COLO829 (cell line): ENCODE measurements around the gene SERPINA6.
"Not testable (repeated sequence)": the region's sequence is repeated elsewhere in the genome, so short reads cannot be mapped to it uniquely, and the experiment has no call there.

ENCODE experiments used
- DNase-seq: peaks from one replicate; pipeline ENCODE4 v3.0.0; 2012; ENCODE audit warnings: low spot score

SERPINA6 gene

DNA sequence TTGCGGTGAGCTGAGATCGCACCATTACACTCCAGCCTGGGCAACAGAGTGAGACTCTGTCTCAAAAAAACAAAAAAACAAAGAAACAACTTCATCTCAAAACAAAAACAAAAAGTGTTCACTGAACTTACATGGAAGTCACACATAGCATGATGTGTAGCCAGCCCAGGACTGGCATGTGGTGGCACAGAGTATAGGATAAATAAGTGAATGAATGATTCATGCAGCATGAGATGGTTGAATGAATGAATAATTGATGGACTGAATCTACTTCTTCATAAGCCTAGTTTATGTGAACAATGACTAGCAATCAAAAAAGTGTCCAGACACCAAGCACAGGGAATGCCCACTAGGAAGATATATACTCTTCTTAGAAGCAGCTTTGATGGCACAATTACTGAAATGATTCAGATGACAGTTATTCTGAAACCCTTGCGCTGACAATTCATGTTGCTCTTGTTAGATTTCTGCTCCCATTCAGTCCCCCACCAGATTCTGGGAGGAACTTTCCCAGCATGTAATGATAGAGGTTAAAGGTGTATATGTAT, 31.6 kb upstream of the SERPINA6 start:
- no peak for DNase-seq

DNA sequence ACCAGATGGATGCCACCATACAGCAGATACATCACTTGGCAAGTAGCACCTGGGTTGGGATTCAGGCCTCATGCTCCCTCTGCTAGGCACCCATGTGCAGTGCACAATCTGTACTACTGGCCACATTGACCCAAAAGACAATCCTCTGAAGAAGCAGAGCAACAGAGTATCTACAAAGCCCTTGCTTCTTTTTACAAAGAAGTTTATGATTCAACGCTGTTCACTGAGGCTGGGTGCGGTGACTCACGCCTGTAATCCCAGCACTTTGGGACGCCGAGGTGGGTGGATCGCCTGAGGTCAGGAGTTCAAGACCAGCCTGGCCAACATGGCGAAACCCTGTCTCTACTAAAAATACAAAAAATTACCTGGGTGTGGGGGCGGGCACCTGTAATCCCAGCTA, 31.1 kb upstream of the SERPINA6 start:
- DNase-seq = not testable (repeated sequence)

GRCh38 chr14:94349276-94349675, 26.1 kb upstream of the SERPINA6 start:
- no peak for DNase-seq

DNA sequence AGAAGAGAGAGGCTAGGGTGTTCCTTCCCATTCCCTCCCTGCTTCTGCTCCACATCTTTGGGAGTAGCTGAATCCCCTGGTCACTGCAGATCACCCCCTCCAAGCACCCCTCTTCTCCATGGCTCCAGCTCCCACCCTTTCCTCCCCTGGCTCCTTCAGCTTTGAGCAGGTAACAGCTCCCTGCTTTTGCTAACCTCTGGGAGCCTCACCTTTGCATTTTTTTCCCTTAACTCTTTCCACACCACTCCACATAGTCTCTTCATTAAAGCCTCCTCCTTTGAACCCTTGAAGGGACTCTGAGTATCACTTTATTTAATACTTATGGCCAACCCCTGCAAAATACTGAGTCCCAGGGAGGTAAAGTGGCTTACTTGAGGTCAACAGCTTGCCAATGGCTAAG, 25.7 kb upstream of the SERPINA6 start:
- no peak for DNase-seq

DNA sequence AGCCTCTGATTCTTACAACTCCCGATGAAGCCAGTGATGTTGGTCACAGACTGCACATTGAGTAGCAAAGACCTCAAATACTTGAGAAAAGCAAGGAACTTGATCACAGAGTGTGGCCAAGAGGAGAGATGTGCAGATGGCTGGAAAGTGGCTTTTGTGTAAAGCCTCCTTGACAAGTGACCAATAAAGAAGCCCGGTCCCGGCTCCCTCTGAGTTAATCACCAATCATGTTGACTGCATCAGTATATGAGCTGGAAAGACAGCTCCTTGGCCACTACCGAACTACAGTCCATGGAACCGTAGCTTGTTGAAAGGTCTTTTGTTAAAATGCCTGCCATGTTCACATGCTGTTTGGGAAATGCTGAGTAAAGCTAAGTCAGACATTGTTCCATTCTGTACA, 23.7 kb upstream of the SERPINA6 start:
- DNase-seq = no peak

DNA sequence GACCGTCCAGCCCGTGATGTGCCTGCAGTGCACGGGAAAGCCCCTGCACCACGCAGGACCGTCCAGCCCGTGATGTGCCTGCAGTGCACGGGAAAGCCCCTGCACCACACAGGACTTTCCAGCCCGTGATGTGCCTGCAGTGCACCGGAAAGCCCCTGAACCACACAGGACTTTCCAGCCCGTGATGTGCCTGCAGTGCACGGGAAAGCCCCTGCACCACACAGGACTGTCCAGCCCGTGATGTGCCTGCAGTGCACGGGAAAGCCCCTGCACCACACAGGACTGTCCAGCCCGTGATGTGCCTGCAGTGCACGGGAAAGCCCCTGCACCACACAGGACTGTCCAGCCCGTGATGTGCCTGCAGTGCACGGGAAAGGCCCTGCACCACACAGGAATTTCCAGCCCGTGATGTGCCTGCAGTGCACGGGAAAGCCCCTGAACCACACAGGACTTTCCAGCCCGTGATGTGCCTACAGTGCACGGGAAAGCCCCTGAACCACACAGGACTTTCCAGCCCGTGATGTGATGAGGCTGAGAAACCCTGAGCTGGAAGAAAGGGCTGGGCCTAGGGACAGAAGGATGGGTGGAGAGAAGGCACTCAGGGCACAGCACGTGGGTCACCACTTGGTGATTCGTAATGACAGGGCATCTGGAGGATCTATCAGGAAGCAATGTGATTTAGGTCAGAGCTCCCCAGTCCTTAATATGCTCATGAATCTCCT, 23.1 kb upstream of the SERPINA6 start:
- DNase-seq = not testable (repeated sequence)

DNA sequence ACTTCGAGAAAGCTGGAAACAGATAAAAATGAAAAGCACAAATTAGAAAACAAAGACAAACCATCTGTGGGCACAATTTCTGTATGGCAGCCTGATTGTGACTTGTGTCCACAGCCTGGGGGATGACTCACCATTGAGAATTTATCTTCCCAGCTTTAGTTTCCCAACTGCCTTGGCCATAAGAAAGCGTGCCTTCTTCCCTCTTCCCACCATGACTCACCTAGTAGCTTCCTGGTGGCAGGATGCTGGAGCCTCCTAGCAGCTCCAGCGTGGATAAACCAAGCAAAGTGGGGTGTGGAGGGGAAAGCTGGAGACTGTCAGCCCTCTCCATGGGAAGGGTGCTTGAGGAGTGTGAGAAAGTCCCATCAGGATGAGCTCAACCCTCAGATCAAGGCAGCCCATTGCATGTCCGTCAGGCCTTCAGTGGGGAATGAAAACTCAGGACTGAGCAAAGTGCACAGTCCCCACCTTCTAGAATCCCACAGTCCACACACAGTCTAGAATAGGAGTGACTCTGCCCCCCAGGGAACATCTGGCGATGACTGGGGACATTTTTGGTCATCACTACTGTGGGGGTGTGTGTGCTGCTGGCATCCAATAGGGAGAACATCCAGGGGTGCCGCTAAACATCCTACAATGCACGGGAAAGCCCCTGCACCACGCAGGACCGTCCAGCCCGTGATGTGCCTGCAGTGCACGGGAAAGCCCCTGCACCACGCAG, 22.4 kb upstream of the SERPINA6 start:
- peak; percentile 85 for DNase-seq

GRCh38 chr14:94344389-94344788, 21.3 kb upstream of the SERPINA6 start:
- no peak for DNase-seq

- no peak for DNase-seq
Measured at GRCh38 chr14:94343238-94344005, 20.3 kb upstream of the SERPINA6 start.

GRCh38 chr14:94342334-94342934, 19.3 kb upstream of the SERPINA6 start:
- DNase-seq = peak; percentile 92

DNA sequence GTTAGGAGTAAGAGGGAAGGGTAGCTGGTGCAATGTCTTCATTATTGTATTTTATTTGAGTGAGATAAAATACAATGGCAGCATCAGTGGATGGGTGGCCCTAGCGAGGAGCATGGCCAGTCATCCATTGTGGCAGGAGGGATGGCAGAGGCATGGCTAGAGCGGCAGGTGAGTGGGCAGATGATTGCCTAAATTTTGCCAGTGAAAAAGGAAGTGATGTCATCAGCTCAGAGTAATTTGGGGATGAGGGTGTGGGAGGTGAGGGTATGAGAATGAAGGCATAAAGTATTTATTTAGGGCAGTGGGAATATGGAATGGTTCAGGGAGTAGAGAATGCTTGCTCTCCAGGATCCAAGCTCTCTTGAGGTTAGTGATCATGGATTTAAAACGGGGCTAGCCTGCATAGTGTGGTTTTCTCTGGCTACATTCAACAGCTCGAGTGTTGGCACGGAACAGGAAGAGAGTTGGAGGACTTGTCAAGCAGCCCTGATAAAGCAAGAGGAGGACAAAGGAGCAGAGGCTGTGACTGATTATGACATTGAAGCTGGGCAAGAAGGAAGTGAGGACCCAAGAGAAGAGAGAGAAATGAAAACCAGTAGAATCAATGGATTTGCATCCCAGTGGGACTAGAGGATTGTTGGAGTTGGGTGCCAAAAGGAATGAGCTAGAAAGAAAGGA, 18.7 kb upstream of the SERPINA6 start:
- DNase-seq = no peak

- DNase-seq = no peak
Measured at GRCh38 chr14:94340533-94340932, 17.4 kb upstream of the SERPINA6 start.

DNA sequence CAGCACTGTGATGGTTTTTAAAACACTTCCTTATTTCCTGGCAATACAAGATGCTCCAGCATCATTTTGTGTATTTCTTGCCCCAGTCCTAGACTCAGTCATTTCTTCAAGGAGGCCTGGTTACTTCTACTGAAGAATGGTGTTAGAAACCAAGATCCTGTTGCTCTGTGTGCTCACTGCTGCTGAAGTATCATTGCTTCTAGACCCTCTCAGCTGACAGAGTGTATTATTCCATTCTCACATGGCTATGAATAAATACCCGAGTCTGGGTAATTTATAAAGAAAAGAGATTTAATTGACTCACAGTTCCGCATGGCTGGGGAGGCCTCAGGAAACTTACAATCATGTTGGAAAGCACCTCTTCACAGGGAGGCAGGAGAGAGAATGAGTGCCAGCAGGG, 14.9 kb upstream of the SERPINA6 start:
- no peak for DNase-seq

DNA sequence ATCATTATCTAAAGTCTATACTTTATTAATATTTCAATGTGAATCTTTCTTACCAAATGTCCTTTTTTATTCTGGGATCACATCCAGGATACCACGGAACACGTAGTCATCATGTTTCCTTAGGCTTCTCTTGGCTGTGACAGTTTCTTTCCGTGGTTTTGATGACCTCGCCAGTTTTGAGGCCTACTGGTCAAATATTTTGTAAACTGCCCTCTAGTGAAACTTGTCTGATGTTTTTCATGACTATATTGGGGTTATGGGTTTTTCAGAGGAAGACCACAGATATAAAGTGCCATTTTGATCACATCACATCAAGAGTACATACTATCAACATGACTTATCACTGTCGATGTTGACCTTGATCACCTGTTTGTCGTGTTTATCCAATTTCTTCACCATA, 14.1 kb upstream of the SERPINA6 start:
- DNase-seq = no peak

- no peak for DNase-seq
Measured at GRCh38 chr14:94334872-94335271, 11.7 kb upstream of the SERPINA6 start.

- DNase-seq = no peak
Measured at GRCh38 chr14:94332587-94332986, 9.5 kb upstream of the SERPINA6 start.

- no peak for DNase-seq
Measured at GRCh38 chr14:94332063-94332583, 9.0 kb upstream of the SERPINA6 start.

DNA sequence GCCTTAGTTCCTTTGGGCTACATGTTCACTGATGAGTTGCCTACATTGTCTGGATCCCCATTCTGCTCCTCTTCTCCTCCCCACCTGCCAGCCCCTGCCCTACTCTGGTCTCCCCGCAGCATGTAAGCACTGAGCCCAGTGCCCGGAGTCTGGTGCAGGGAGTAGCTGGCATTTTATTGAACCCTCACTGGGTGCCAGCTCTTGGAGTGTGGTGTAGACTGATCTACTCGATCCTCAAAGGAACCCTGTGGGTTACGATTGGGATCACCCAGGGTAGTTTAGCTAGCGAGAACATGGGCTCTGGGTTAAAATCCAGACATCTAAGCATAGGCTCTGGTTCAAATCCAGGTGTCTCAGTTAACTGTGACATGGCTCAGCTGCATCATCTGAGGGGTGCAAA, 8.3 kb upstream of the SERPINA6 start:
- DNase-seq = no peak

DNA sequence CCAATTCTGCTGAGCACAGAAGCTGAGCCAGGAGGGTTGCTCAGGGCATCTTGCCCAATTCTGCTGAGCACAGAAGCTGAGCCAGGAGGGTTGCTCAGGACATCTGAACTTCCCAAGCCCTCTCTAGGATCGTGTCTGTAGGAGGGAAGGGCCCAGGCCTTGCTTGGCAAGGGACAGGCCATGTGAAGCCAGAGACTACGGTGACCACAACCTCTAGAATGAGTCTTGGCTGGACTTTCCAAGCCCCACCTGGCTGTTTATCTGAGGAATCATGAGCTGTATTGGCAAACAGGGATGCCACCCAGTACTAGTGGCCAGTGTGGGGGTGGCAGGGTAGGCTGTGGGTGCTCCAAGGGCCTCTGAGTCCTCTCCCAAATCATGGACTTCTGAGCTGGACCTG, 7.7 kb upstream of the SERPINA6 start:
- no peak for DNase-seq

- DNase-seq = no peak
Measured at GRCh38 chr14:94330432-94330831, 7.3 kb upstream of the SERPINA6 start.

- DNase-seq = no peak
Measured at GRCh38 chr14:94329857-94330256, 6.7 kb upstream of the SERPINA6 start.
